ENCODE data around the gene SHLD3.
"Not testable (repeated sequence)": the region's sequence is repeated elsewhere in the genome, so short reads cannot be mapped to it uniquely, and the experiment has no call there.

Gene SHLD3

DNA sequence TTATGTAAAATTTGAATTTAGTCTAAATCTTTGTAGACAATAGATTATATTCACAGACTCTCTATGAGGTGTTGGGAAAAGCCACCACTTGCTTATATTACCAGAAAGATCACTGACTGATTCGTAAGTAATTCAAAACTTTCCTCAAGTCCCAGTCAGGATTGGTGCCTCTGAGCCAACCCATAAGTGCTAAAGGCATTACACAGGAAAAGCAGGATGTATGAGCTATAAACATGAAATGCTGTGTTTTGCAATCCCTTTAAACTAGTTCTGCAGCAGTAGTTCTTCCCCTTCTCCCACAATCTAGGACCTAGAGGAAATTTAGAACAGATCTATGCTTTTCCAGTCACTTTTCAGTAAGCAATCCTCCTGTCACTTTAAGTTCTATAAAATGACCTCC is 48.0 kb downstream of the SHLD3 start:
- H3K4me3 ChIP-seq (ENCODE audit: low read depth, low read length): no peak overlapping the region
- peak; percentile 40 for DNase-seq (ENCODE audit: low read depth)

DNA sequence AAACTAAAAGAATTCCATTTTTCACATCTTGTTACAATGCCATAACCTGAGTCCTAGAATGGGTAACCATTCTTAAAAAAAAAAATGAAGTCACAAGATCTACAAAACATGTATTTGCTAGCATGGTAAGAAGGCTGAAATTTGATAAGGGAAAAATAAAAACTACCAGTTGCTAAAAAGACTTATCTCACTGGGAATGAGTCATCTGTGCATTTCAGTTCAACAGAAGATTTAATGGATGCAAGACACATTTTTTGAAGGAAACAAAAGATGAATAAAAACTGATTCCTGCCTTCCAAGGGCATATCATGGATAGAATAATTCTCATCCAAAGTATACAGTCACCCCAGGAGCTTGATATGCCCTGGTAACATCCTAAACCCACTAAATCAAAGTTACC is 49.9 kb downstream of the SHLD3 start:
- no peak for DNase-seq (ENCODE audit: low read depth)
- H3K4me3 ChIP-seq (ENCODE audit: low read depth, low read length): no peak overlapping the region

- DNase-seq (ENCODE audit: low read depth); H3K4me3 ChIP-seq (ENCODE audit: low read depth, low read length): not testable (repeated sequence)
Measured at GRCh38 chr5:65676056-65676455, 51.2 kb downstream of the SHLD3 start.

Measured in skeletal muscle cell (primary cell).